ENCODE data around the gene ZNF784. TPM values are rescaled to one million over a fixed set of nuclear protein-coding genes. Genes with fewer than 3 reads are reported as not detected.

The ZNF784 gene
- total and polyA plus RNA-seq, 2 of the 4 experiments (the other 2 are of a cell fraction), result 2.5 to 3.7 TPM

DNA sequence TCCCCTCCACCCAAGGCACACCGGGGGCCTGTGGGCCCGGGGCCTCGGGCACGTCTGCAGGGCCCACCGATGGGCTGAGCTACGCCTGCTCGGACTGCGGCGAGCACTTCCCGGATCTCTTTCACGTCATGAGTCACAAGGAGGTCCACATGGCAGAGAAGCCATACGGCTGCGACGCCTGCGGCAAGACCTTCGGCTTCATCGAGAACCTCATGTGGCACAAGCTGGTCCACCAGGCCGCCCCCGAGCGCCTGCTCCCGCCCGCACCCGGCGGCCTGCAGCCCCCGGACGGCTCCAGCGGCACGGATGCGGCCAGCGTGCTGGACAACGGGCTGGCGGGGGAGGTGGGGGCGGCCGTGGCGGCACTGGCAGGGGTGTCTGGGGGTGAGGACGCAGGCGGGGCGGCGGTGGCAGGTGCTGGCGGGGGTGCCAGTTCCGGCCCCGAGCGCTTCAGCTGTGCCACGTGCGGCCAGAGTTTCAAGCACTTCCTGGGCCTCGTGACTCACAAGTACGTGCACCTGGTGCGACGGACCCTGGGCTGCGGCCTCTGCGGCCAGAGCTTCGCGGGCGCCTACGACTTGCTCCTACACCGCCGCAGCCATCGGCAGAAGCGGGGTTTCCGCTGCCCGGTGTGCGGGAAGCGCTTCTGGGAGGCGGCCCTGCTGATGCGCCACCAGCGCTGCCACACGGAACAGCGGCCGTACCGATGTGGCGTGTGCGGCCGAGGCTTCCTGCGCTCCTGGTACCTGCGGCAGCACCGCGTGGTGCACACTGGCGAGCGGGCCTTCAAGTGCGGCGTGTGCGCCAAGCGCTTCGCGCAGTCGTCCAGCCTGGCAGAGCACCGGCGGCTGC lies 8.6 kb downstream of the ZNF784 start (continued):
- no peak for TF ChIP-seq FOS (IDR thresholded peaks at IDR 0.05; ENCODE audit: low read depth, low read length)

- no peak overlapping the region for H3K4me2 ChIP-seq (ENCODE audit: low read depth, low read length)
- no peak overlapping the region for H3K9ac ChIP-seq (ENCODE audit: low read depth, low read length)
- peaks cover 10% of the 10 kb centered on the region for H3K4me1 ChIP-seq (ENCODE audit: control insufficient read depth, insufficient read depth, low read length)
- no peak overlapping the region for H4K91ac ChIP-seq (ENCODE audit: insufficient read depth, low read depth, low read length)
- H4K5ac ChIP-seq (ENCODE audit: low read depth, low read length), result no peak overlapping the region
- no peak overlapping the region for H3K18ac ChIP-seq (ENCODE audit: low read depth, low read length)
- ChIA-PET CTCF (no interaction called here), POLR2A (ENCODE audit: unreplicated experiment) (no interaction called here)
- DNase-seq (no peak), ATAC-seq (ENCODE audit: low read depth) (no peak)
- H2BK20ac ChIP-seq (ENCODE audit: low read depth, low read length), result no peak overlapping the region
- no peak overlapping the region for H3K4me3 ChIP-seq (ENCODE audit: insufficient read depth, low read depth, low read length)
- no peak overlapping the region for H3K56ac ChIP-seq (ENCODE audit: extremely low read depth, insufficient read depth, low read length)
- H4K8ac ChIP-seq (ENCODE audit: low read depth in 2 of 2, low read length in 2 of 2), result no peak overlapping the region
- H3K14ac ChIP-seq (replicated peaks; ENCODE audit: low read depth, low read length), result no peak overlapping the region
- H3K9me3 ChIP-seq (ENCODE audit: control insufficient read depth, insufficient read depth, low read length), result peaks cover under 1% of the 10 kb centered on the region; the same call in 1 of the 2 replicates
- H3K36me3 ChIP-seq (ENCODE audit: control insufficient read depth, insufficient read depth, low read length), result peaks cover 36% of the 10 kb centered on the region
- peak overlapping the region; percentile 65 for H2AK9ac ChIP-seq (replicated peaks; ENCODE audit: low read depth, low read length, poor library complexity)
- no peak overlapping the region for H3K23ac ChIP-seq (ENCODE audit: low read depth, low read length)
- 98% methylated on average over 60 of the region's 98 CpGs; no CpG with 5 or more reads in 1 of the 2 experiments for WGBS, 2 experiments (ENCODE audit: extremely low coverage in 2 of 2, insufficient read length in 1 of 2)
- no peak overlapping the region for H2AK5ac ChIP-seq (ENCODE audit: low read depth, low read length)
- no peak overlapping the region for H2AFZ ChIP-seq (replicated peaks; ENCODE audit: low read length, poor library complexity)
- peaks cover 28 to 51% of the 10 kb centered on the region in 2 experiments for H3K79me1 ChIP-seq (ENCODE audit: low read depth in 1 of 2, low read length in 2 of 2)
- dilution Hi-C loops (cut with HindIII; ENCODE audit: low sequenced_read_pairs, unreplicated experiment) (no loop called here), intact Hi-C loops (cut with micrococcal nuclease) (no loop called here), in situ Hi-C loops (cut with MboI; ENCODE audit: low sequenced_read_pairs) (no loop called here)
- H3K27me3 ChIP-seq (ENCODE audit: control insufficient read depth, insufficient read depth, low read length), result no peaks in the 10 kb centered on the region
- no peak overlapping the region for H3K27ac ChIP-seq (ENCODE audit: insufficient read depth, low read length)
- peaks cover 35% of the 10 kb centered on the region for H4K20me1 ChIP-seq (ENCODE audit: insufficient read depth, low read length)
- H2BK120ac ChIP-seq (ENCODE audit: low read depth, low read length), result no peak overlapping the region
- H2BK5ac ChIP-seq (ENCODE audit: low read depth, low read length, poor library complexity, severe bottlenecking), result no peak overlapping the region
- no peak overlapping the region for H2BK15ac ChIP-seq (ENCODE audit: low read depth, low read length)
- H3K9me1 ChIP-seq (ENCODE audit: insufficient read depth, low read length), result peaks cover 16% of the 10 kb centered on the region
- BruUV-seq (replicated peaks), result no TSS peak
- no peak overlapping the region for H3K4ac ChIP-seq (ENCODE audit: low read depth, low read length)
- TF ChIP-seq RAD21 (IDR thresholded peaks at IDR 0.05; ENCODE audit: low read length) (no peak), MXI1 (IDR thresholded peaks at IDR 0.05; ENCODE audit: borderline replicate concordance, low read depth, low read length) (no peak), RCOR1 (IDR thresholded peaks at IDR 0.05; ENCODE audit: insufficient replicate concordance, low read length) (no peak), SMC3 (IDR thresholded peaks at IDR 0.05; ENCODE audit: low read depth, low read length) (no peak), USF2 (IDR thresholded peaks at IDR 0.05; ENCODE audit: low read depth, low read length) (no peak), CHD1 (IDR thresholded peaks at IDR 0.05; ENCODE audit: low read depth, low read length) (no peak), POLR2A (IDR thresholded peaks at IDR 0.05; ENCODE audit: low read depth, low read length) (no peak), RFX5 (IDR thresholded peaks at IDR 0.05; ENCODE audit: low read depth, low read length) (no peak), NFE2L2 (IDR thresholded peaks at IDR 0.05; ENCODE audit: low read depth, low read length) (no peak), CEBPB (IDR thresholded peaks at IDR 0.05; ENCODE audit: low read depth, low read length) (no peak), MAFK (IDR thresholded peaks at IDR 0.05; ENCODE audit: low read depth, low read length) (no peak)
- TF ChIP-seq, protein P1, sequence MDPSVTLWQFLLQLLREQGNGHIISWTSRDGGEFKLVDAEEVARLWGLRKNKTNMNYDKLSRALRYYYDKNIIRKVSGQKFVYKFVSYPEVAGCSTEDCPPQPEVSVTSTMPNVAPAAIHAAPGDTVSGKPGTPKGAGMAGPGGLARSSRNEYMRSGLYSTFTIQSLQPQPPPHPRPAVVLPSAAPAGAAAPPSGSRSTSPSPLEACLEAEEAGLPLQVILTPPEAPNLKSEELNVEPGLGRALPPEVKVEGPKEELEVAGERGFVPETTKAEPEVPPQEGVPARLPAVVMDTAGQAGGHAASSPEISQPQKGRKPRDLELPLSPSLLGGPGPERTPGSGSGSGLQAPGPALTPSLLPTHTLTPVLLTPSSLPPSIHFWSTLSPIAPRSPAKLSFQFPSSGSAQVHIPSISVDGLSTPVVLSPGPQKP (IDR thresholded peaks at IDR 0.05; ENCODE audit: borderline replicate concordance, low read depth, low read length), result no peak
Measured at GRCh38 chr19:55614711-55615542, 9.4 kb downstream of the ZNF784 start.

Data from IMR-90 (cell line).